ENCODE results near the gene ANKRD30B.
"Not testable (repeated sequence)": the region's sequence is repeated elsewhere in the genome, so short reads cannot be mapped to it uniquely, and the experiment has no call there.

ANKRD30B gene

DNA sequence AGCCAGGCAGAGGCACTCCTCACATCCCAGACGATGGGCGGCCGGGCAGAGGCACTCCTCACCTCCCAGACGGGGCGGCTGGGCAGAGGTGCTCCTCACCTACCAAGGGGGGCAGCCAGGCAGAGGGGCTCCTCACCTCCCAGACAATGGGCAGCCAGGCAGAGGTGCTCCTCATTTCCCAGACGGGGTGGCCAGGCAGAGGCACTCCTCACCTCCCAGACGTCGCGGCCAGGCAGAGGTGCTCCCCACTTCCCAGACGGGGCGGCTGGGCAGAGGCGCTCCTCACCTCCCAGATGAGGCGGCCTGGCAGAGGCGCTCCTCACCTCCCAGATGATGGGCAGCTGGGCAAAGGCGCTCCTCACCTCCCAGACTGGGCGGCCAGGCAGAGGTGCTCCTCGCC, 107.7 kb downstream of the ANKRD30B start:
- in situ Hi-C loops (cut with MboI; ENCODE audit: low sequenced_read_pairs) = not testable (repeated sequence)

DNA sequence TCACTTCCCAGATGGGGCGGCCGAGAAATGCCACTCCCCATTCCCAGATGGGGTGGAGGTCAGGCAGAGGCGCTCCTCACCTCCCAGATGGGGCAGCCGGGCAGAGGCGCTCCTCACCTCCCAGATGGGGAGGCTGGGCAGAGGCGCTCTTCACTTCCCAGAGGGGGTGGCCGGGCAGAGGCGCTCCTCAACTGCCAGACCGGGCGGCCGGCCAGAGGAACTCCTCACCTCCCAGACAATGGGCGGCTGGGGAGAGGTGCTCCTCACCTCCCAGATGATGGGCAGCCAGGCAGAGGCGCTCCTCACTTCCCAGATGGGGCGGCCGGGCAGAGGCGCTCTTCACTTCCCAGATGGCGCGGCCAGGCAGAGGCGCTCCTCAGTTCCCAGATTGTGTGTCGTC, 108.3 kb downstream of the ANKRD30B start:
- in situ Hi-C loops (cut with MboI; ENCODE audit: low sequenced_read_pairs) = not testable (repeated sequence)

DNA sequence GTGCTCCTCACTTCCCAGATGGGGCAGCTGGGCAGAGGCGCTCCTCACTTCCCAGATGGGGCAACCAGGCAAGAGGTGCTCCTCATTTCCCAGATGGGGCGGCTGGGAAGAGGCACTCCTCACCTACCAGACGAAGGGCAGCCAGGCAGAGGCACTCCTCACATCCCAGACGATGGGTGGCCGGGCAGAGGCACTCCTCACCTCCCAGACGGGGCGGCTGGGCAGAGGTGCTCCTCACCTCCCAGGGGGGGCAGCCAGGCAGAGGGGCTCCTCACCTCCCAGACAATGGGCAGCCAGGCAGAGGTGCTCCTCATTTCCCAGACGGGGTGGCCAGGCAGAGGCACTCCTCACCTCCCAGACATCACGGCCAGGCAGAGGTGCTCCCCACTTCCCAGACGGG, 110.5 kb downstream of the ANKRD30B start:
- in situ Hi-C loops (cut with MboI; ENCODE audit: low sequenced_read_pairs) = not testable (repeated sequence)

DNA sequence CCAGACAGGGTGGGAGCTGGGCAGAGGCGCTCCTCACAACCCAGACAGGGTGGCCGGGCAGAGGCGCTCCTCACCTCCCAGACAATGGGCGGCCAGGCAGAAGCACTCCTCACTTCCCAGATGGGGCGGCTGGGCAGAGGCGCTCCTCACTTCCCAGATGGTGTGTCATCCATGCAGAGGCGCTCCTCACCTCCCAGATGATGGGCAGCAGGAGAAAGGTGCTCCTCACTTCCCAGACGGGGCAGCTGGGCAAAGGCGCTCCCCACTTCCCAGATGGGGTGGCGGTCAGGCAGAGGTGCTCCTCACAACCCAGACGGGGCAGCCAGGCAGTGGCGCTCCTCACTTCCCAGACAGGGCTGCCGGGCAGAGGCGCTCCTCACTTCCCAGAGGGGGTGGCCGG, 112.0 kb downstream of the ANKRD30B start:
- in situ Hi-C loops (cut with MboI; ENCODE audit: low sequenced_read_pairs) = not testable (repeated sequence)

DNA sequence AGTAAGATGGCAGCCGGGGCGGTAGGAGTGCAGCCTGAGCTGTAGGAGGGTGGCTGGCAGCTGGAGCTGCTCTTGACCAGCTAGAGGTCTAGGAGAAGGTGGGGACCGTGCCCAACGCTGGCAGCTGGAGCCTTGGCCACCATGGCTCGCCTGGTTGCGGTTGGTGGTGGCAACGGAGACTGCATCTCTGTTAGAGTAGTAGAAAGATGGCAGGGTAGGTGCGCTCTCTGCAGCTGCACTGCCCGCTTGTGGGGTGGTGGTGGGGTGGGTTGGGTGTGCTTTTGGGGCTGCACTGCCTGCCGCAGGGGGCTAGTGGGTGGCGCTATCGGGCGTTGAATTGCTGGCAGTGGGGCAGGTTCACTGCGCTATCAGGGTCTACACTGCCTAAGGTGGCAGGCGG, 118.5 kb downstream of the ANKRD30B start:
- in situ Hi-C loops (cut with MboI; ENCODE audit: low sequenced_read_pairs) = not testable (repeated sequence)

DNA sequence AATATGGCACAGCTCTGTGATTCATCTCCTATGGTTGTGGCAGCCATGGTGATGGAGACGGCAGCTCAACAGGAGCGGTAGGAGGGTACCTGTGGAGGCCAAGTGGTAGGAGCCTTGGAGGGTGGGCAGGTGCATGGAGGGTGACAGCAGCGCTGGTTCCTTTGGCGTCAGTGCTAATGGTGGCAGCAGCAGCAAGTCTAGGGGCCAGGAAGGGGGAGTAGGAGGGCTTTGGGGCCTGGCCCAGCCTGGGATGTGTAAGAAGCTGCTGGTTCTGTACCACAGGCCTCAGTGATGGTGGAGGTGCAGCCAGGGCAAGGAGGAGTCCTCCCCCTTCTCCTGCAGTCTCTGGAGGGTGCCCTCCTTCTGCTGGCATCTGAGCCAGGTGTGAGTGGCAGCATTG, 120.0 kb downstream of the ANKRD30B start:
- in situ Hi-C loops (cut with MboI; ENCODE audit: low sequenced_read_pairs) = not testable (repeated sequence)

DNA sequence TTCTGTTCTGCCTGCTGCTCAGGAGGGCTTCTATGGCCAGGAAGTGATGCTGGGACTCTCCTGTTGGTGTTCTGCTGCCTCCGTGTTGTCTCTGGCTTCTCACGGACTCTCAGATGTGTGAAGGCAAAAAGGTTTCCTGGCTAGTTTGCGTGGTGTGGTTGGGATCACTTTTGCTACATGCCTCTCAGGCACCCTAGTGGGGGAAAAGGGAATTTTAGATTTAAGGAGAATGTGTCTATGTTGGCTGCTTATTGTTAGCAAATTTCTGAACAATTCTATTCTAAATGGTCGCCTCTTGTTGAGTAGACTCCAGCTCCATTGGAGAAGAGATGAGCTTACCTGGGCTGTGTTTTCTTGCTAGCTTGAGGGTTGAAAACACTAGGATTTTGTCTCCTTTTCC, 120.9 kb downstream of the ANKRD30B start:
- in situ Hi-C loops (cut with MboI; ENCODE audit: low sequenced_read_pairs) = not testable (repeated sequence)

DNA sequence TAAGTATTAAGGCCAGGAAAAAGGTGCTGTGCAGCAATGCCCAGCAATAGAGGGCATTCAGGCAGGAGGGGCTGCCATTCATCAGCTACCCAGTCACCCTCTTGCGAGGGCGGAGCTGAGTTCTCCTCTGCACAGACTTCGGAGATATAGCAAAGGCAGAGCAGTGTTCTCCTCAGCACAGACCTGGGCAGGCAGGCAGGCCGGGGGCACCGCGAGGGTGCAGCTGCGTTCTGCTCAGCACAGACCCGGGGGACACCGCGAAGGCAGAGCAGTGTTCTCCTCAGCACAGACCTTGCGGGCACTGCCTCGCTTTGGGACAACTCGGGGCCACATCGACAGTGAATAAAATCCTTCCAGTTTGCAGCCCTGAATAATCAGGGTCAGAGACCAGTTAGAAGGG, 130.9 kb downstream of the ANKRD30B start:
- in situ Hi-C loops (cut with MboI; ENCODE audit: low sequenced_read_pairs) = not testable (repeated sequence)

DNA sequence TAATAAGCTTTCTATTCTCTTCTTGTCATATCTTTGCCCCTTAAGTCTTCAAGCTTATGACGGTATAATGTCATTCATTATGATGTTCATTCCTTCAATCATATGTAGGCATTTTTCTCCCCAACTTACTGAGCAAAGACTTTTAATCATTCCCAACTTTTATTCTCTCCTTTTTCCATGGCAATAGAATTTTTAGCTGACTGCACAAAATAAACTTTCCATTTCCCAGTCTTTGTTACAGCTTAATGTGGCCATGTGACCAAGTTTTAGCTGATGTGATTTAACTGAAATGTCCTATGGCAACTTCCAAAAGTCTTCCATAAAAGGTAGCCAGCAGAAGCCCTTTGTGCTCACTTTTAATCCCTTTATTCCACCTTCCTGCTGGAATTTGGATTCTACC, 152.5 kb downstream of the ANKRD30B start:
- in situ Hi-C loops (cut with MboI; ENCODE audit: low sequenced_read_pairs) = no loop called here
